HCT116 (cell line): ENCODE data around the gene ITGA1. TPM values are rescaled to one million over a fixed set of nuclear protein-coding genes. Genes with fewer than 3 reads are reported as not detected.

Source experiments
- ATAC-seq: fragments of 200-7000 bp; cut with Tn5 transposase; 2 replicates; pipeline ENCODE4 v1.9.1; 2020; ENCODE audit warnings: mild to moderate bottlenecking, moderate library complexity
- BruUV-seq: library from RNA; stranded (reverse); fragments of 400-500 nt; replicated peaks from 2 replicates; lab custom pipeline; 2021; lab: Mats Ljungman, UMichigan
- CTCF ChIA-PET: fragments of 300-600 bp; sonication (Branson Sonifier 250); formaldehyde crosslinking; loops from one replicate; lab custom pipeline; 2021; ENCODE audit warnings: antibody characterized with exemption; lab: Charles Lee
- POLR2A ChIA-PET: fragments of 300-600, 350-600 bp; sonication (Branson Sonifier 250); formaldehyde crosslinking; loops from one replicate; lab custom pipeline; 2021; ENCODE audit warnings: antibody characterized with exemption; lab: Charles Lee
- RAD21 ChIA-PET, 2 experiments: fragments of 300-600 bp; sonication (Branson Sonifier 250); formaldehyde crosslinking; loops; one replicate each; lab custom pipeline; 2023; ENCODE audit warnings: low total read pairs in 2 of 2; ENCODE audit not compliant: uncharacterized antibody in 2 of 2, unreplicated experiment in 2 of 2, low non-redundant PET in 1 of 2; lab: Charles Lee
- DNase-seq: peaks from one replicate; pipeline ENCODE4 v3.0.0-alpha.2; 2010; ENCODE audit warnings: low read depth, low spot score
- H2AFZ ChIP-seq: fragments of 200-600 bp; shearing (Covaris generic), sonication (generic); 2 replicates; pipeline ENCODE4 v1.6.1; 2017; ENCODE audit warnings: low read depth, mixed run types, mixed read lengths, antibody characterized with exemption, low read length; ENCODE audit not compliant: poor library complexity, severe bottlenecking
- H3K27ac ChIP-seq: 2 replicates; pipeline ENCODE4 v1.5.1; 2012; ENCODE audit warnings: low read depth, low read length
- H3K27me3 ChIP-seq: fragments of 200-600 bp; sonication (generic); 2 replicates; pipeline ENCODE4 v1.6.1; 2016; ENCODE audit warnings: mixed run types, low read length, mixed read lengths; ENCODE audit not compliant: insufficient read depth
- H3K36me3 ChIP-seq, 2 experiments: fragments of 200-500 bp in 1 of 2; fragments of 200-600 bp in 1 of 2; sonication (Bioruptor generic) in 1 of 2; sonication (generic) in 1 of 2; 2 replicates each; pipeline versions ENCODE4 v1.5.1 to v1.6.1; 2014 to 2016; ENCODE audit warnings: low read length in 2 of 2, inconsistent platforms in 1 of 2, mixed read lengths in 1 of 2, mixed run types in 1 of 2; ENCODE audit not compliant: insufficient read depth in 2 of 2, control insufficient read depth in 1 of 2
- H3K4me1 ChIP-seq, 2 experiments: fragments of 200-600 bp in 1 of 2; sonication (generic) in 1 of 2; 2 replicates each; pipeline versions ENCODE4 v1.5.1 to v1.6.1; 2012 to 2017; ENCODE audit warnings: low read length in 2 of 2, inconsistent platforms in 1 of 2, mild to moderate bottlenecking in 1 of 2, mixed read lengths in 1 of 2, mixed run types in 1 of 2, moderate library complexity in 1 of 2; ENCODE audit not compliant: insufficient read depth in 2 of 2, control insufficient read depth in 1 of 2
- H3K4me2 ChIP-seq: fragments of 200-600 bp; sonication (generic); 2 replicates; pipeline ENCODE4 v1.6.1; 2017; ENCODE audit warnings: mixed run types, low read length, mixed read lengths
- H3K4me3 ChIP-seq, 2 experiments: fragments of 200-600 bp in 1 of 2; sonication (generic) in 1 of 2; replicated peaks in 1 of 2; 2 replicates each; pipeline ENCODE4 v1.5.1; 2011 to 2016; ENCODE audit warnings: low read length in 2 of 2, control low read depth in 1 of 2, low read depth in 1 of 2, mild to moderate bottlenecking in 1 of 2, mixed read lengths in 1 of 2, mixed run types in 1 of 2
- H3K79me2 ChIP-seq: fragments of 200-600 bp; sonication (generic); 2 replicates; pipeline ENCODE4 v1.6.1; 2017; ENCODE audit warnings: mild to moderate bottlenecking, mixed run types, low read length, moderate library complexity, mixed read lengths; ENCODE audit not compliant: insufficient read depth
- H3K9ac ChIP-seq: fragments of 200-600 bp; sonication (generic); 2 replicates; pipeline ENCODE4 v1.6.1; 2016; ENCODE audit warnings: low read length, mixed read lengths
- H3K9me2 ChIP-seq: fragments of 200-600 bp; sonication (generic), shearing (Covaris generic); 2 replicates; pipeline ENCODE4 v1.6.1; 2017; ENCODE audit warnings: mixed run types, mild to moderate bottlenecking, moderate library complexity; ENCODE audit not compliant: insufficient read depth
- H3K9me3 ChIP-seq, 2 experiments: fragments of 200-500 bp in 1 of 2; fragments of 200-600 bp in 1 of 2; sonication (Bioruptor generic) in 1 of 2; sonication (generic) in 1 of 2; 2 replicates each; pipeline ENCODE4 v1.6.1; 2014 to 2017; ENCODE audit warnings: low read length in 2 of 2, mixed read lengths in 2 of 2, inconsistent platforms in 1 of 2, low read depth in 1 of 2, mild to moderate bottlenecking in 1 of 2, mixed run types in 1 of 2, moderate library complexity in 1 of 2; ENCODE audit not compliant: control insufficient read depth in 1 of 2, insufficient read depth in 1 of 2
- H4K20me1 ChIP-seq: fragments of 200-600 bp; sonication (generic), shearing (Covaris generic); 2 replicates; pipeline ENCODE4 v1.6.1; 2017; ENCODE audit warnings: mixed run types, mild to moderate bottlenecking, moderate library complexity; ENCODE audit not compliant: insufficient read depth
- CEBPB ChIP-seq: IDR thresholded peaks from 2 replicates; pipeline ENCODE4 v1.6.1; 2012; ENCODE audit warnings: low read depth
- EGR1 ChIP-seq: IDR thresholded peaks from 2 replicates; pipeline ENCODE4 v1.6.1; 2012; ENCODE audit warnings: low read depth
- ELF1 ChIP-seq: IDR thresholded peaks from 2 replicates; pipeline ENCODE4 v1.6.1; 2012; ENCODE audit warnings: low read depth, borderline replicate concordance
- EZH2 ChIP-seq: fragments of 200-600 bp; sonication (generic); IDR thresholded peaks from 2 replicates; pipeline ENCODE4 v1.6.1; 2017; ENCODE audit warnings: antibody characterized with exemption, mixed run types
- EZH2phosphoT487 ChIP-seq: fragments of 200-600 bp; IDR thresholded peaks from 2 replicates; pipeline ENCODE4 v1.6.1; 2018; ENCODE audit warnings: antibody characterized with exemption, borderline replicate concordance
- FOSL1 ChIP-seq: IDR thresholded peaks from 2 replicates; pipeline ENCODE4 v1.6.1; 2012; ENCODE audit warnings: low read depth
- JUND ChIP-seq: IDR thresholded peaks from 2 replicates; pipeline ENCODE4 v1.6.1; 2012
- MAX ChIP-seq: IDR thresholded peaks from 2 replicates; pipeline ENCODE4 v1.6.1; 2012
- POLR2A ChIP-seq: IDR thresholded peaks from 2 replicates; pipeline ENCODE4 v1.7.0; 2011; ENCODE audit warnings: borderline replicate concordance; ENCODE audit not compliant: insufficient read depth, insufficient read length; ENCODE audit errors: extremely low read depth
- POLR2AphosphoS5 ChIP-seq: IDR thresholded peaks from 2 replicates; pipeline ENCODE4 v1.6.1; 2011; ENCODE audit warnings: mild to moderate bottlenecking, low read depth, low read length, moderate library complexity
- REST ChIP-seq: IDR thresholded peaks from 2 replicates; pipeline ENCODE4 v1.6.1; 2012; ENCODE audit warnings: low read depth
- SIN3A ChIP-seq: IDR thresholded peaks from 2 replicates; pipeline ENCODE4 v1.6.1; 2012; ENCODE audit warnings: low read depth
- SP1 ChIP-seq: IDR thresholded peaks from 2 replicates; pipeline ENCODE4 v1.6.1; 2012; ENCODE audit warnings: low read depth
- SRF ChIP-seq: IDR thresholded peaks from 2 replicates; pipeline ENCODE4 v1.6.1; 2012; ENCODE audit warnings: low read depth
- YY1 ChIP-seq: IDR thresholded peaks from 2 replicates; pipeline ENCODE4 v1.6.1; 2011; ENCODE audit warnings: low read length, low read depth, moderate library complexity, mild to moderate bottlenecking; ENCODE audit not compliant: insufficient replicate concordance; ENCODE audit errors: extremely low read depth
- intact Hi-C: fragments of 100-400 bp; cut with micrococcal nuclease; formaldehyde crosslinking; loops from 2 replicates; pipeline ENCODE4 v1.10.0; 2022
- total RNA-seq: library from RNA; stranded (reverse); gene quantifications from one replicate; pipeline ENCODE4 v1.2.1, GENCODE V29; 2021; ENCODE audit not compliant: unreplicated experiment

ITGA1 gene
- total RNA-seq, 1 experiment from 2014 or later: 1.8 TPM

GRCh38 chr5:52983731-52984636 lies 196.3 kb downstream of the ITGA1 start:
- no peak overlapping the region for H3K9ac ChIP-seq
- H3K27ac ChIP-seq: no peak overlapping the region
- H3K36me3 ChIP-seq: no peaks in the 10 kb centered on the region
- ATAC-seq: no peak
- TF ChIP-seq EGR1 (no peak), FOSL1 (peak; percentile 61), SP1 (peak; percentile 42), SIN3A (no peak), POLR2AphosphoS5 (no peak), REST (no peak), MAX (no peak), ELF1 (no peak), CEBPB (0 out of 2 replicates have a peak, but pooled peaks have one; percentile 33), JUND (peak; percentile 55), POLR2A (no peak), SRF (no peak), EZH2phosphoT487 (no peak), EZH2 (no peak), YY1 (no peak)
- no peaks in the 10 kb centered on the region for H3K9me2 ChIP-seq
- H2AFZ ChIP-seq: peak overlapping the region; percentile 5
- ChIA-PET POLR2A (no interaction called here), CTCF (no interaction called here), RAD21 (no interaction called here)
- peaks cover 29 to 56% of the 10 kb centered on the region in 2 experiments for H3K4me1 ChIP-seq
- no TSS peak for BruUV-seq
- H3K27me3 ChIP-seq: no peaks in the 10 kb centered on the region
- no peaks in the 10 kb centered on the region for H3K79me2 ChIP-seq
- intact Hi-C loops: no loop called here
- H3K4me2 ChIP-seq: peak overlapping the region; percentile 12
- H4K20me1 ChIP-seq: no peaks in the 10 kb centered on the region
- H3K9me3 ChIP-seq: no peaks in the 10 kb centered on the region
- DNase-seq: peak; percentile 31
- H3K4me3 ChIP-seq: no peak overlapping the region
